Mesenchymal stem cell (in vitro differentiated cells and primary cell): Measurements from ENCODE around the gene MDFI.

Source experiments
- DNase-seq: peaks from one replicate; pipeline ENCODE4 v3.0.0-alpha.2; 2013
- H2AFZ ChIP-seq: one replicate; pipeline ENCODE4 v1.6.1; 2013; ENCODE audit warnings: low read depth, mild to moderate bottlenecking, control low read depth, inconsistent platforms, low read length, moderate library complexity
- H2AK5ac ChIP-seq: 2 replicates; pipeline ENCODE4 v1.6.1; 2013; ENCODE audit warnings: low read length, moderate library complexity, mild to moderate bottlenecking, inconsistent platforms; ENCODE audit not compliant: severe bottlenecking
- H2BK120ac ChIP-seq: one replicate; pipeline ENCODE4 v1.6.1; 2013; ENCODE audit warnings: low read depth, mild to moderate bottlenecking, inconsistent platforms, low read length, moderate library complexity
- H2BK12ac ChIP-seq, 2 experiments: one replicate each; pipeline ENCODE4 v1.6.1; 2013; ENCODE audit warnings: inconsistent platforms in 2 of 2, low read length in 2 of 2, mild to moderate bottlenecking in 2 of 2, moderate library complexity in 2 of 2, control low read depth in 1 of 2
- H2BK15ac ChIP-seq: one replicate; pipeline ENCODE4 v1.6.1; 2013; ENCODE audit warnings: mild to moderate bottlenecking, low read depth, inconsistent platforms; ENCODE audit not compliant: poor library complexity, severe bottlenecking
- H2BK5ac ChIP-seq: 2 replicates; pipeline ENCODE4 v1.6.1; 2013; ENCODE audit warnings: low read depth, mild to moderate bottlenecking, low read length, control low read depth, inconsistent platforms; ENCODE audit not compliant: poor library complexity, severe bottlenecking
- H3K14ac ChIP-seq, 2 experiments: one replicate each; pipeline ENCODE4 v1.6.1; 2013; ENCODE audit warnings: inconsistent platforms in 2 of 2, low read length in 2 of 2, control low read depth in 1 of 2, mild to moderate bottlenecking in 1 of 2, moderate library complexity in 1 of 2
- H3K18ac ChIP-seq, 2 experiments: one replicate each; pipeline ENCODE4 v1.6.1; 2013; ENCODE audit warnings: inconsistent platforms in 2 of 2, low read length in 2 of 2, control low read depth in 1 of 2, low read depth in 1 of 2, mild to moderate bottlenecking in 1 of 2
- H3K23ac ChIP-seq, 2 experiments: one replicate each; pipeline ENCODE4 v1.6.1; 2013; ENCODE audit warnings: inconsistent platforms in 2 of 2, low read length in 2 of 2, mild to moderate bottlenecking in 2 of 2, moderate library complexity in 2 of 2, control low read depth in 1 of 2
- H3K27ac ChIP-seq: 2 replicates; pipeline ENCODE4 v1.5.1; 2013; ENCODE audit warnings: mild to moderate bottlenecking, moderate library complexity, low read length, control low read depth, inconsistent platforms; ENCODE audit not compliant: poor library complexity, severe bottlenecking
- H3K27me3 ChIP-seq, 2 experiments: 2 replicates each; pipeline versions ENCODE4 v1.6.1 to v1.7.0; 2013; ENCODE audit warnings: low read length in 2 of 2, mild to moderate bottlenecking in 2 of 2, moderate library complexity in 2 of 2, control low read depth in 1 of 2, inconsistent platforms in 1 of 2; ENCODE audit not compliant: control insufficient read depth in 1 of 2, insufficient read depth in 1 of 2
- H3K36me3 ChIP-seq, 2 experiments: 2 replicates each; pipeline versions ENCODE4 v1.6.1 to v1.7.0; 2013; ENCODE audit warnings: low read length in 2 of 2, control low read depth in 1 of 2, inconsistent platforms in 1 of 2, low read depth in 1 of 2, mild to moderate bottlenecking in 1 of 2; ENCODE audit not compliant: insufficient read depth in 2 of 2, control insufficient read depth in 1 of 2
- H3K4ac ChIP-seq, 2 experiments: one replicate each; pipeline ENCODE4 v1.6.1; 2013; ENCODE audit warnings: inconsistent platforms in 2 of 2, low read length in 2 of 2, mild to moderate bottlenecking in 2 of 2, moderate library complexity in 2 of 2, control low read depth in 1 of 2, low read depth in 1 of 2
- H3K4me1 ChIP-seq: 2 replicates; pipeline ENCODE4 v1.6.1; 2013; ENCODE audit warnings: low read depth, low read length, control low read depth; ENCODE audit not compliant: control insufficient read depth, insufficient read depth
- H3K4me2 ChIP-seq: 2 replicates; pipeline ENCODE4 v1.6.1; 2013; ENCODE audit warnings: low read length, mild to moderate bottlenecking, inconsistent platforms; ENCODE audit not compliant: poor library complexity, severe bottlenecking
- H3K4me3 ChIP-seq, 2 experiments: 2 replicates each; pipeline versions ENCODE4 v1.5.1 to v1.7.0; 2013; ENCODE audit warnings: low read length in 2 of 2, mild to moderate bottlenecking in 2 of 2, control low read depth in 1 of 2, low read depth in 1 of 2; ENCODE audit not compliant: insufficient read depth in 1 of 2
- H3K79me1 ChIP-seq: replicated peaks from 2 replicates; pipeline ENCODE4 v1.6.1; 2013; ENCODE audit warnings: mild to moderate bottlenecking, control low read depth, low read length, inconsistent platforms; ENCODE audit not compliant: poor library complexity, severe bottlenecking
- H3K9ac ChIP-seq: 2 replicates; pipeline ENCODE4 v1.7.0; 2013; ENCODE audit warnings: mild to moderate bottlenecking, low read length, moderate library complexity
- H3K9me3 ChIP-seq: 2 replicates; pipeline ENCODE4 v1.7.0; 2013; ENCODE audit warnings: mild to moderate bottlenecking, low read length; ENCODE audit not compliant: control insufficient read depth
- H4K8ac ChIP-seq: one replicate; pipeline ENCODE4 v1.6.1; 2013; ENCODE audit warnings: inconsistent platforms, mild to moderate bottlenecking, low read length, moderate library complexity
- H4K91ac ChIP-seq: one replicate; pipeline ENCODE4 v1.6.1; 2013; ENCODE audit warnings: mild to moderate bottlenecking, low read length, inconsistent platforms
- WGBS: methylation state at CpG from one replicate; pipeline ENCODE4 v1.1.7; 2013; ENCODE audit warnings: mixed read lengths; 5-methylcytosine and 5-hydroxymethylcytosine counted together

Gene MDFI

GRCh38 chr6:41599852-41600445 lies 38.3 kb upstream of the MDFI start:
- 89% methylated on average over 14 of the region's 14 CpGs for WGBS
- Histone ChIP-seq H2BK12ac (no peak overlapping the region), H3K27me3 (no peaks in the 10 kb centered on the region), H2BK120ac (no peak overlapping the region), H3K9me3 (no peaks in the 10 kb centered on the region), H2AFZ (no peak overlapping the region), H3K4me2 (no peak overlapping the region), H3K14ac (no peak overlapping the region), H2AK5ac (no peak overlapping the region), H3K27ac (no peak overlapping the region), H3K9ac (no peak overlapping the region), H3K18ac (no peak overlapping the region), H3K4me1 (peaks cover 2% of the 10 kb centered on the region), H2BK15ac (no peak overlapping the region), H3K36me3 (peaks cover 12 to 57% of the 10 kb centered on the region in 2 experiments), H4K8ac (no peak overlapping the region), H3K4ac (no peak overlapping the region), H3K23ac (no peak overlapping the region), H3K79me1 (no peaks in the 10 kb centered on the region), H4K91ac (no peak overlapping the region), H3K4me3 (no peak overlapping the region), H2BK5ac (no peak overlapping the region)
- no peak for DNase-seq

- Histone ChIP-seq H3K18ac (no peak overlapping the region), H3K79me1 (no peaks in the 10 kb centered on the region), H3K14ac (no peak overlapping the region), H3K27ac (no peak overlapping the region), H4K91ac (no peak overlapping the region), H3K4ac (no peak overlapping the region), H2AK5ac (no peak overlapping the region), H2BK5ac (no peak overlapping the region), H2AFZ (no peak overlapping the region), H4K8ac (no peak overlapping the region), H2BK15ac (no peak overlapping the region), H2BK120ac (no peak overlapping the region), H3K36me3 (peaks cover 12 to 52% of the 10 kb centered on the region in 2 experiments), H3K9ac (no peak overlapping the region), H2BK12ac (no peak overlapping the region), H3K23ac (no peak overlapping the region), H3K4me3 (no peak overlapping the region), H3K4me2 (no peak overlapping the region), H3K27me3 (peaks cover 0 to under 1% of the 10 kb centered on the region in 2 experiments), H3K9me3 (no peaks in the 10 kb centered on the region), H3K4me1 (peaks cover 2% of the 10 kb centered on the region)
- DNase-seq: no peak
- WGBS: 82% methylated on average over 19 of the region's 22 CpGs
Measured at GRCh38 chr6:41600499-41601247, 37.6 kb upstream of the MDFI start.

- Histone ChIP-seq H2AK5ac (no peak overlapping the region), H3K23ac (no peak overlapping the region), H2AFZ (no peak overlapping the region), H3K79me1 (no peaks in the 10 kb centered on the region), H3K27me3 (peaks cover 0 to 3% of the 10 kb centered on the region in 2 experiments), H2BK5ac (no peak overlapping the region), H3K27ac (no peak overlapping the region), H3K4me3 (no peak overlapping the region), H2BK12ac (no peak overlapping the region), H3K14ac (no peak overlapping the region), H2BK120ac (no peak overlapping the region), H3K4me2 (no peak overlapping the region), H4K8ac (no peak overlapping the region), H3K36me3 (peaks cover 11 to 47% of the 10 kb centered on the region in 2 experiments), H4K91ac (no peak overlapping the region), H3K18ac (no peak overlapping the region), H3K4ac (no peak overlapping the region), H3K9ac (no peak overlapping the region), H3K9me3 (no peaks in the 10 kb centered on the region), H2BK15ac (no peak overlapping the region), H3K4me1 (peaks cover 2% of the 10 kb centered on the region)
- 93% methylated on average over 6 of the region's 6 CpGs for WGBS
- DNase-seq: no peak
Measured at GRCh38 chr6:41601248-41601549, 37.1 kb upstream of the MDFI start.

GRCh38 chr6:41602422-41602743 lies 35.9 kb upstream of the MDFI start:
- H4K8ac ChIP-seq: peak overlapping the region; percentile 16
- H3K4me1 ChIP-seq: peaks cover 2% of the 10 kb centered on the region
- H3K27ac ChIP-seq: no peak overlapping the region
- 60% methylated on average over 1 of the region's 4 CpGs for WGBS
- peak overlapping the region; percentile 42 for H3K9ac ChIP-seq
- peaks cover 0 to 3% of the 10 kb centered on the region in 2 experiments for H3K27me3 ChIP-seq
- no peak overlapping the region for H2AFZ ChIP-seq
- no peak overlapping the region for H3K18ac ChIP-seq
- no peak overlapping the region for H2BK5ac ChIP-seq
- no peak overlapping the region for H4K91ac ChIP-seq
- H3K14ac ChIP-seq: no peak overlapping the region
- peak overlapping the region; percentile 79 for H2AK5ac ChIP-seq
- peaks cover 2 to 35% of the 10 kb centered on the region in 2 experiments for H3K36me3 ChIP-seq
- no peak overlapping the region for H3K4me3 ChIP-seq
- no peaks in the 10 kb centered on the region for H3K9me3 ChIP-seq
- H3K79me1 ChIP-seq: no peaks in the 10 kb centered on the region
- no peak for DNase-seq
- no peak overlapping the region for H3K23ac ChIP-seq
- no peak overlapping the region for H3K4me2 ChIP-seq
- no peak overlapping the region for H3K4ac ChIP-seq
- peak overlapping the region; percentile 52 for H2BK120ac ChIP-seq
- H2BK15ac ChIP-seq: no peak overlapping the region
- H2BK12ac ChIP-seq: no peak overlapping the region
